ENCODE measurements around the gene PPP1R13B. TPM values are rescaled to one million over a fixed set of nuclear protein-coding genes. Genes with fewer than 3 reads are reported as not detected.

The PPP1R13B gene
- total RNA-seq, 1 experiment from 2014 or later, result 17.8 TPM

DNA sequence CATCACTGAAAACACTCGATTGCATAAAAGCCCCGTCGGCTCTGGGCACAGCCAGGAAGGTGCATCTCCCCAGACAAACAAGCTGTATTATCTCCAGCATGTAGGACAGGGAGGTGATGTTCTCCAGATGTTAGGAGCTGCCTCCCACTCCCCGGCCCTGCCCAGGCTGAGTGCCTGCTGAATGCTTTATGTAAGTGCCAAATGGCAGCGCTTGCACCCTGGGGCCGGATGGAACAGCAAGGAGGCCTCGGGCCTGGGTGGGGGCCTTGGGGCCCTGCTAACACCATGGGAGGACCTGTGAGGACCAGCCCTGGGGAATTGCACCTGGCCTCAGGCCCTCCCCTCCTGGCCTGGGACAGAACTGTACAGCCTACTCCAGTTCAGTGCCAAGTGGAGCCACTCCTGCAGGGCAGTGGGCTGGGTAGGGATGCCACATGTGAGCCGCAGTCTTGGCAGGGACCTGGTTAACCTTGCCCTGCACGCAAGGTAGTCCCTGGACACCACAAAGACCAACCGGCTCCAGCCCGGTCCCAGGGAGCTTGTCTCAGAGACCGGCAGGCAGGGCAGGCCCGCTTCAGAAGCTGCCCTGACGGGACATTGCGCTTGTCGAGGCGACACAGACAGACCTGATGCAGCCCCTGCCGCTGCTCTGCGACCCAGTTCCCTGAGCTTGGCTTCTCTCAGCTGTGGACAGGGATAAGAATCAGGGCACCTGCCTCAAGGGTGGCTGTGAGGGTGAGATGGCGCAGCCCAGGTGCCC, 35.3 kb upstream of the PPP1R13B start:
- BruUV-seq (replicated peaks), result no TSS peak
- intact Hi-C loops (cut with micrococcal nuclease), result no loop called here

More for the DNA sequence above, 35.3 kb upstream of the PPP1R13B start:
- Histone ChIP-seq H3K9me2 (ENCODE audit: insufficient read depth) (no peaks in the 10 kb centered on the region), H3K4me2 (ENCODE audit: low read length) (no peak overlapping the region), H3K4me3 (replicated peaks in 1 of 2; ENCODE audit: low read depth in 1 of 2, low read length in 2 of 2) (no peak overlapping the region), H4K20me1 (ENCODE audit: insufficient read depth) (no peaks in the 10 kb centered on the region), H3K9me3 (ENCODE audit: control insufficient read depth in 1 of 2, insufficient read depth in 1 of 2, low read depth in 1 of 2, low read length in 2 of 2) (no peaks in the 10 kb centered on the region), H3K79me2 (ENCODE audit: insufficient read depth, low read length) (no peaks in the 10 kb centered on the region), H2AFZ (ENCODE audit: low read depth, low read length, poor library complexity, severe bottlenecking) (no peak overlapping the region), H3K27me3 (ENCODE audit: insufficient read depth, low read length) (no peaks in the 10 kb centered on the region), H3K36me3 (ENCODE audit: control insufficient read depth in 1 of 2, insufficient read depth in 2 of 2, low read length in 2 of 2) (no peaks in the 10 kb centered on the region), H3K27ac (ENCODE audit: low read depth, low read length) (no peak overlapping the region), H3K9ac (ENCODE audit: low read length) (no peak overlapping the region), H3K4me1 (ENCODE audit: control insufficient read depth in 1 of 2, insufficient read depth in 2 of 2, low read length in 2 of 2) (peaks cover 27 to 41% of the 10 kb centered on the region in 2 experiments)
- DNase-seq (ENCODE audit: low read depth, low spot score) (no peak), ATAC-seq (no peak)
- ChIA-PET POLR2A (no interaction called here), CTCF (interaction anchor here (1.4 kb wide), 1 partner anchor 18 kb away, joined by 3 read pairs; no protein-coding TSS in a partner anchor), RAD21 (ENCODE audit: low non-redundant PET in 1 of 2, low total read pairs in 2 of 2, uncharacterized antibody in 2 of 2, unreplicated experiment in 2 of 2) (no interaction called here)
- no peak for TF ChIP-seq RAD21 (IDR thresholded peaks at IDR 0.05; ENCODE audit: low read depth)
- TF ChIP-seq ZNF274 (IDR thresholded peaks at IDR 0.05; ENCODE audit: low read depth, low read length), result no peak
- no peak for TF ChIP-seq ELF1 (IDR thresholded peaks at IDR 0.05; ENCODE audit: borderline replicate concordance, low read depth)
- no peak for TF ChIP-seq SIN3A (IDR thresholded peaks at IDR 0.05; ENCODE audit: low read depth)
- TF ChIP-seq JUND (IDR thresholded peaks at IDR 0.05), result no peak
- no peak for TF ChIP-seq EZH2phosphoT487 (IDR thresholded peaks at IDR 0.05; ENCODE audit: borderline replicate concordance)
- TF ChIP-seq, protein P1, sequence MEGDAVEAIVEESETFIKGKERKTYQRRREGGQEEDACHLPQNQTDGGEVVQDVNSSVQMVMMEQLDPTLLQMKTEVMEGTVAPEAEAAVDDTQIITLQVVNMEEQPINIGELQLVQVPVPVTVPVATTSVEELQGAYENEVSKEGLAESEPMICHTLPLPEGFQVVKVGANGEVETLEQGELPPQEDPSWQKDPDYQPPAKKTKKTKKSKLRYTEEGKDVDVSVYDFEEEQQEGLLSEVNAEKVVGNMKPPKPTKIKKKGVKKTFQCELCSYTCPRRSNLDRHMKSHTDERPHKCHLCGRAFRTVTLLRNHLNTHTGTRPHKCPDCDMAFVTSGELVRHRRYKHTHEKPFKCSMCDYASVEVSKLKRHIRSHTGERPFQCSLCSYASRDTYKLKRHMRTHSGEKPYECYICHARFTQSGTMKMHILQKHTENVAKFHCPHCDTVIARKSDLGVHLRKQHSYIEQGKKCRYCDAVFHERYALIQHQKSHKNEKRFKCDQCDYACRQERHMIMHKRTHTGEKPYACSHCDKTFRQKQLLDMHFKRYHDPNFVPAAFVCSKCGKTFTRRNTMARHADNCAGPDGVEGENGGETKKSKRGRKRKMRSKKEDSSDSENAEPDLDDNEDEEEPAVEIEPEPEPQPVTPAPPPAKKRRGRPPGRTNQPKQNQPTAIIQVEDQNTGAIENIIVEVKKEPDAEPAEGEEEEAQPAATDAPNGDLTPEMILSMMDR (IDR thresholded peaks at IDR 0.05 in 2 of 3, conservative IDR thresholded peaks at IDR 0.05 in 1 of 3; ENCODE audit: borderline replicate concordance in 1 of 3, insufficient read depth in 1 of 3, low read depth in 2 of 3, low read length in 2 of 3), result no peak
- TF ChIP-seq CBX3 (IDR thresholded peaks at IDR 0.05; ENCODE audit: low read depth), result no peak
- TF ChIP-seq POLR2AphosphoS5 (IDR thresholded peaks at IDR 0.05; ENCODE audit: low read depth, low read length), result no peak
